Stomach (tissue), 9 donors: ENCODE data around the gene ACP2. TPM values are rescaled to one million over a fixed set of nuclear protein-coding genes. Genes with fewer than 3 reads are reported as not detected.

Source experiments
- DNase-seq, 2 donors: peaks; one replicate each; pipeline versions ENCODE4 v3.0.0 to v3.0.0-alpha.2; 2013 to 2019
- H3K27ac ChIP-seq, 5 donors: fragments of 200-600 bp in 4 of 5; sonication (generic) in 4 of 5; one replicate each; pipeline ENCODE4 v1.5.1; 2013 to 2019; ENCODE audit warnings: mild to moderate bottlenecking in 1 of 5, moderate library complexity in 1 of 5
- H3K27me3 ChIP-seq, 3 donors: fragments of 200-600 bp; sonication (generic); one replicate each; pipeline ENCODE4 v1.5.1; 2017 to 2019; ENCODE audit warnings: mixed run types in 1 of 3
- H3K36me3 ChIP-seq, 4 donors: fragments of 200-600 bp; sonication (generic); 1 replicate in 3 of 4; 2 replicates in 1 of 4; pipeline ENCODE4 v1.5.1; 2016 to 2019
- H3K4me1 ChIP-seq, 4 donors: fragments of 200-600 bp; sonication (generic); one replicate each; pipeline ENCODE4 v1.5.1; 2016 to 2019
- H3K4me3 ChIP-seq, 4 donors: fragments of 200-600 bp; sonication (generic) in 3 of 4; one replicate each; pipeline ENCODE4 v1.5.1; 2016 to 2019; ENCODE audit warnings: mild to moderate bottlenecking in 1 of 4
- H3K9me3 ChIP-seq, 4 donors: fragments of 200-600 bp; sonication (generic); one replicate each; pipeline ENCODE4 v1.5.1; 2016 to 2019
- CTCF ChIP-seq, 7 experiments: fragments of 450-650 bp in 4 of 7; fragments of 200-600 bp in 3 of 7; sonication (generic) in 3 of 7; IDR thresholded peaks; one replicate each; pipeline ENCODE4 v1.5.1; 2016 to 2019; ENCODE audit warnings: antibody characterized with exemption in 7 of 7, control low read depth in 2 of 7, mild to moderate bottlenecking in 1 of 7
- EP300 ChIP-seq: sonication (generic); formaldehyde crosslinking; IDR thresholded peaks from one replicate; pipeline ENCODE4 v1.6.1; 2017; ENCODE audit warnings: antibody characterized with exemption
- POLR2A ChIP-seq, 4 donors: fragments of 450-650 bp; IDR thresholded peaks; one replicate each; pipeline ENCODE4 v1.6.1; 2016; ENCODE audit warnings: antibody characterized with exemption in 4 of 4, control low read depth in 2 of 4, mild to moderate bottlenecking in 1 of 4, moderate library complexity in 1 of 4
- POLR2AphosphoS5 ChIP-seq, 3 donors: sonication (generic); formaldehyde crosslinking; IDR thresholded peaks; one replicate each; pipeline ENCODE4 v1.6.1; 2016; ENCODE audit warnings: antibody characterized with exemption in 3 of 3
- WGBS, 5 donors: extraction: QIAGEN DNeasy Blood & Tissue Kit in 3 of 5; methylation state at CpG; one replicate each; pipeline versions ENCODE4 v1.1.5 to v1.1.7; 2013 to 2018; 5-methylcytosine and 5-hydroxymethylcytosine counted together
- intact Hi-C: fragments of 100-400 bp; cut with DNase I; formaldehyde crosslinking; loops from one replicate; pipeline ENCODE4 v1.15.1; 2023; ENCODE audit warnings: low total_unique reads
- polyA plus RNA-seq, 3 donors: library from polyadenylated mRNA; stranded (reverse); fragments of 200-250 nt; gene quantifications; one replicate each; pipeline ENCODE4 v1.2.3, GENCODE V29; 2013
- total RNA-seq, 5 donors: library from RNA; depleted of rRNA; stranded (reverse); fragments of >200 nt; gene quantifications; one replicate each; pipeline versions ENCODE4 v1.1.0 to v1.2.3, GENCODE V29; 2014 to 2016
- donor health status: healthy with polysubstance abuse.
- donor health status: Bipolar disorder and iron deficiency.
- donor health status: healthy.

The ACP2 gene
- total and polyA plus RNA-seq, 8 donors = 10.8 to 147 (median 28.0) TPM

GRCh38 chr11:47278058-47278457, 29.4 kb upstream of the ACP2 start:
- Histone ChIP-seq H3K4me3 (no peak overlapping the region), H3K27me3 (no peaks in the 10 kb centered on the region), H3K4me1 (peaks cover 0 to under 1% (median 0%) of the 10 kb centered on the region in 4 donors), H3K27ac (no peak overlapping the region), H3K36me3 (peaks cover 84 to 95% (median 93%) of the 10 kb centered on the region in 4 donors), H3K9me3 (no peaks in the 10 kb centered on the region)
- 75 to 84% (median 82%) methylated on average over 3 of the region's 3 CpGs for WGBS, 5 donors
- intact Hi-C loops = no loop called here
- no peak for TF ChIP-seq POLR2AphosphoS5 (IDR thresholded peaks at IDR 0.05)
- TF ChIP-seq POLR2A (IDR thresholded peaks at IDR 0.05) = no peak
- TF ChIP-seq EP300 = no peak
- no peak for TF ChIP-seq CTCF (IDR thresholded peaks at IDR 0.05)
- no peak for DNase-seq

GRCh38 chr11:47276923-47277322, 28.3 kb upstream of the ACP2 start:
- intact Hi-C loops = no loop called here
- no peak overlapping the region for H3K27ac ChIP-seq

GRCh38 chr11:47274495-47275235, 26.1 kb upstream of the ACP2 start:
- H3K4me3 ChIP-seq = no peak overlapping the region
- WGBS, 5 donors = 93 to 95% (median 94%) methylated on average over 28 of the region's 28 CpGs
- no peaks in the 10 kb centered on the region for H3K9me3 ChIP-seq
- H3K27me3 ChIP-seq = no peaks in the 10 kb centered on the region
- TF ChIP-seq CTCF (IDR thresholded peaks at IDR 0.05) (no peak), POLR2AphosphoS5 (IDR thresholded peaks at IDR 0.05) (no peak), POLR2A (IDR thresholded peaks at IDR 0.05) (no peak), EP300 (no peak)
- H3K4me1 ChIP-seq = peaks cover 20 to 29% (median 25%) of the 10 kb centered on the region in 4 donors
- peaks cover 52 to 61% (median 59%) of the 10 kb centered on the region in 4 donors for H3K36me3 ChIP-seq
- no peak overlapping the region for H3K27ac ChIP-seq
- DNase-seq = no peak
- intact Hi-C loops = no loop called here

More at GRCh38 chr11:47276923-47277322, 28.3 kb upstream of the ACP2 start:
- WGBS, 5 donors = 89 to 98% (median 95%) methylated on average over 4 of the region's 4 CpGs
- Histone ChIP-seq H3K9me3 (no peaks in the 10 kb centered on the region), H3K36me3 (peaks cover 74 to 83% (median 81%) of the 10 kb centered on the region in 4 donors), H3K4me3 (no peak overlapping the region), H3K27me3 (no peaks in the 10 kb centered on the region), H3K4me1 (peaks cover 6 to 12% (median 9%) of the 10 kb centered on the region in 4 donors)
- TF ChIP-seq CTCF (IDR thresholded peaks at IDR 0.05) = no peak
- no peak for TF ChIP-seq POLR2AphosphoS5 (IDR thresholded peaks at IDR 0.05)
- no peak for TF ChIP-seq EP300
- TF ChIP-seq POLR2A (IDR thresholded peaks at IDR 0.05) = no peak
- no peak for DNase-seq

- Histone ChIP-seq H3K36me3 (peaks cover 33 to 41% (median 39%) of the 10 kb centered on the region in 4 donors), H3K4me3 (no peak overlapping the region), H3K27me3 (no peaks in the 10 kb centered on the region), H3K4me1 (peaks cover 34 to 45% (median 39%) of the 10 kb centered on the region in 4 donors), H3K27ac (peak overlapping the region in 2 of 5 donors; percentile 97), H3K9me3 (no peaks in the 10 kb centered on the region)
- TF ChIP-seq POLR2AphosphoS5 (IDR thresholded peaks at IDR 0.05) (no peak), POLR2A (IDR thresholded peaks at IDR 0.05) (no peak), EP300 (no peak), CTCF (IDR thresholded peaks at IDR 0.05) (no peak)
- peak in 1 of 2 donors; percentile 23 for DNase-seq
- intact Hi-C loops = no loop called here
- WGBS, 5 donors = 0% methylated on average over 1 of the region's 1 CpG
These were observed 24.1 kb upstream of the ACP2 start for GRCh38 chr11:47272706-47273105.
